NT2/D1 (cell line): ENCODE measurements around the gene SMTN.

Source experiments
- DNase-seq: peaks from one replicate; pipeline ENCODE4 v3.0.0-alpha.2; 2011; ENCODE audit warnings: low read depth, low spot score
- H3K27me3 ChIP-seq: 2 replicates; pipeline ENCODE4 v1.6.0; 2011; ENCODE audit warnings: mild to moderate bottlenecking; ENCODE audit not compliant: insufficient read length, insufficient read depth
- H3K36me3 ChIP-seq: 2 replicates; pipeline ENCODE4 v1.6.1; 2011; ENCODE audit warnings: mild to moderate bottlenecking, low read length, mixed read lengths; ENCODE audit not compliant: insufficient read depth, insufficient read length
- H3K4me1 ChIP-seq: 2 replicates; pipeline ENCODE4 v1.5.1; 2011; ENCODE audit not compliant: insufficient read depth, insufficient read length
- H3K4me3 ChIP-seq: 2 replicates; pipeline ENCODE4 v1.5.1; 2011; ENCODE audit warnings: low read depth; ENCODE audit not compliant: insufficient read length
- H3K9ac ChIP-seq: 2 replicates; pipeline ENCODE4 v1.6.0; 2011; ENCODE audit warnings: low read depth; ENCODE audit not compliant: insufficient read length
- H3K9me3 ChIP-seq: 2 replicates; pipeline ENCODE4 v1.5.1; 2011; ENCODE audit warnings: mild to moderate bottlenecking, low read length; ENCODE audit not compliant: insufficient read depth
- SUZ12 ChIP-seq: IDR thresholded peaks from 2 replicates; pipeline ENCODE4 v1.6.1; 2011; ENCODE audit not compliant: insufficient read length, insufficient read depth; ENCODE audit errors: extremely low read depth
- YY1 ChIP-seq: IDR thresholded peaks from 2 replicates; pipeline ENCODE4 v1.6.1; 2011; ENCODE audit not compliant: insufficient read length, insufficient read depth
- ZNF274 ChIP-seq: IDR thresholded peaks from 2 replicates; pipeline ENCODE4 v1.6.1; 2011; ENCODE audit warnings: mild to moderate bottlenecking, low read depth, low read length

SMTN gene

GRCh38 chr22:31138126-31138525 lies 57.0 kb downstream of the SMTN start:
- Histone ChIP-seq H3K36me3 (peaks cover 10% of the 10 kb centered on the region), H3K9ac (peak overlapping the region; percentile 32), H3K9me3 (no peaks in the 10 kb centered on the region), H3K27me3 (no peaks in the 10 kb centered on the region), H3K4me1 (peaks cover 16% of the 10 kb centered on the region), H3K4me3 (no peak overlapping the region)
- no peak for TF ChIP-seq ZNF274
- TF ChIP-seq YY1 = no peak
- no peak for TF ChIP-seq SUZ12
- DNase-seq = no peak

GRCh38 chr22:31139066-31139465 lies 57.9 kb downstream of the SMTN start:
- TF ChIP-seq SUZ12 (no peak), YY1 (no peak), ZNF274 (no peak)
- Histone ChIP-seq H3K27me3 (no peaks in the 10 kb centered on the region), H3K36me3 (peaks cover under 1% of the 10 kb centered on the region), H3K4me1 (peaks cover 16% of the 10 kb centered on the region), H3K4me3 (peak overlapping the region; percentile 69), H3K9me3 (no peaks in the 10 kb centered on the region), H3K9ac (peak overlapping the region; percentile 89)
- DNase-seq = no peak

GRCh38 chr22:31139866-31140716 lies 59.0 kb downstream of the SMTN start, which contains the start of gene PLA2G3:
Gene PLA2G3 (minus strand): TSS chr22:31140508. CDS start chr22:31140354, 154 bp downstream.
- Histone ChIP-seq H3K9ac (peak within 1 kb of the TSS; percentile 89), H3K36me3 (no peaks in the 10 kb centered on the region), H3K4me3 (peak within 1 kb of the TSS; percentile 69), H3K4me1 (peaks cover 16% of the 10 kb centered on the region), H3K9me3 (no peaks in the 10 kb centered on the region), H3K27me3 (no peaks in the 10 kb centered on the region)
- TF ChIP-seq SUZ12 (no peak), ZNF274 (no peak), YY1 (no peak)
- peak; percentile 70 for DNase-seq

- TF ChIP-seq SUZ12 = no peak
- no peak for TF ChIP-seq ZNF274
- no peak for TF ChIP-seq YY1
- Histone ChIP-seq H3K27me3 (no peaks in the 10 kb centered on the region), H3K4me3 (no peak overlapping the region), H3K9ac (no peak overlapping the region), H3K4me1 (peaks cover 16% of the 10 kb centered on the region), H3K9me3 (no peaks in the 10 kb centered on the region), H3K36me3 (no peaks in the 10 kb centered on the region)
- no peak for DNase-seq
These were observed 59.6 kb downstream of the SMTN start for GRCh38 chr22:31140746-31141145.

- H3K27me3 ChIP-seq = no peaks in the 10 kb centered on the region
- H3K4me3 ChIP-seq = no peak overlapping the region
- no peak for TF ChIP-seq YY1
- TF ChIP-seq SUZ12 = no peak
- TF ChIP-seq ZNF274 = no peak
- H3K9ac ChIP-seq = no peak overlapping the region
- H3K36me3 ChIP-seq = no peaks in the 10 kb centered on the region
- H3K9me3 ChIP-seq = no peaks in the 10 kb centered on the region
- no peak for DNase-seq
- peaks cover 16% of the 10 kb centered on the region for H3K4me1 ChIP-seq
These were observed 60.4 kb downstream of the SMTN start for GRCh38 chr22:31141551-31141950.

GRCh38 chr22:31142285-31142684 lies 61.2 kb downstream of the SMTN start:
- no peaks in the 10 kb centered on the region for H3K36me3 ChIP-seq
- no peaks in the 10 kb centered on the region for H3K9me3 ChIP-seq
- no peak for DNase-seq
- TF ChIP-seq ZNF274 (no peak), YY1 (no peak), SUZ12 (no peak)
- peaks cover 16% of the 10 kb centered on the region for H3K4me1 ChIP-seq
- H3K27me3 ChIP-seq = no peaks in the 10 kb centered on the region
- no peak overlapping the region for H3K4me3 ChIP-seq
- no peak overlapping the region for H3K9ac ChIP-seq

GRCh38 chr22:31143038-31143437 lies 61.9 kb downstream of the SMTN start:
- H3K36me3 ChIP-seq = no peaks in the 10 kb centered on the region
- H3K9me3 ChIP-seq = no peaks in the 10 kb centered on the region
- H3K9ac ChIP-seq = no peak overlapping the region
- no peak overlapping the region for H3K4me3 ChIP-seq
- TF ChIP-seq SUZ12 (no peak), ZNF274 (no peak)
- no peak for DNase-seq
- peaks cover 16% of the 10 kb centered on the region for H3K4me1 ChIP-seq
- no peaks in the 10 kb centered on the region for H3K27me3 ChIP-seq
